Measurements from ENCODE around the gene ISOC2.
"Not testable (repeated sequence)": the region's sequence is repeated elsewhere in the genome, so short reads cannot be mapped to it uniquely, and the experiment has no call there.

The ISOC2 gene

GRCh38 chr19:55448175-55448490, 13.3 kb downstream of the ISOC2 start:
- H3K4me3 ChIP-seq (ENCODE audit: low read length); DNase-seq (ENCODE audit: low read depth, low spot score): not testable (repeated sequence)

DNA sequence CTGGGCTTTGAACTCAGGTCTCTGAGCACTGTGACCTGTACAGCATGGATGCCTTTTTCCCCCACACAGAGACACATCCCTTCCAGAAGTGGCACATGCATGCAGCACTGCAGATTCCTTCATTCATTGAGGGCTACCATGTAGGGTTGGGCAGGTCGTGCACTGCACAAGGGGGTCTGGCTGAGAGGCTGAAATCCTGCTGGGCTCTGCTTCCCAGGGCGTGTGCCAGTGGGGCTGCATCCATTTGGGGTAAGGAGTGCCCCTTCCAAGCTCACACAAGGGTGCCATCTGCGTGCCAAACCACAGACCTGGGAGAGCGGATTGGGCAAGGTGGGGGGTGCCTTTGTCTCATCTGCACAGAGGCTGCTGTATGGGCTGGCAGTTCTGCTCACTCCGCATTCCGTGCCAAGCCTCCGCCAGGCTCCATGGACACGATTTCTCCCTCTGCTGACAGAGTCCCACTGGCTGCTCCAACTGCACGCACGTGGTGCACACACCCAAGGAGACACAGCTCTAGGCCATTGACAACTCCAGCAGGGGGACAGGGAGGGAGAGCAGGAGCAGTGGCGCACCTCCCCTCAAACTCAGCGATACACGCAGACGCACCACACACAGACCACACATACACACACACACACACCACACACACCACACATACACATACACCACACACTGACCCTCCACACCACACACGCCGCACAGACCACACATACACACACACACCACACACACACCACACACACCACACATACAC, 13.8 kb downstream of the ISOC2 start:
- no peak overlapping the region for H3K4me3 ChIP-seq (ENCODE audit: low read length)
- no peak for DNase-seq (ENCODE audit: low read depth, low spot score)

- H3K4me3 ChIP-seq (ENCODE audit: low read length), result no peak overlapping the region
- DNase-seq (ENCODE audit: low read depth, low spot score), result no peak
These were observed 15.4 kb downstream of the ISOC2 start for GRCh38 chr19:55446060-55446459.

DNA sequence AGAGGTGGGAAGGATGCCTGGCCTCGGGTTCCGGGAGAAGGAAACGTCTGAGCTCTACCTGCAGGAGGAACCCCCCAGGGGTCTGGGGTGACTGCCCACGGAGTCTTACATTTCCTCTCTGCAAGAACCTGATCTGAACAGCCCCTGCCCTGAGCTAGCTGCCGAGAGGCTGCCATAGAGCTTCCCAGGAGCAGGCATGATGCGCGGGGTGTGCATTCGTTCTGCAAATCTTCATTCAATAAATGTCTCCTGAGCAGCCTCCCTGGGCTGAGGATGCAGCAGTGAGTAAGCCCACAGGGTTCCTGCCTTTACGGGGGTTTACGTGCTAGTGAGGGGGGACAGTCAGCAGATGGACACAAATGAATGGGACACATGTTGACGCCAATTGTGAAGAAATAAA, 16.8 kb downstream of the ISOC2 start:
- DNase-seq (ENCODE audit: low read depth, low spot score), result no peak
- H3K4me3 ChIP-seq (ENCODE audit: low read length), result no peak overlapping the region

- no peak for DNase-seq (ENCODE audit: low read depth, low spot score)
- H3K4me3 ChIP-seq (ENCODE audit: low read length), result no peak overlapping the region
These were observed 17.5 kb downstream of the ISOC2 start for GRCh38 chr19:55443824-55444480.

DNA sequence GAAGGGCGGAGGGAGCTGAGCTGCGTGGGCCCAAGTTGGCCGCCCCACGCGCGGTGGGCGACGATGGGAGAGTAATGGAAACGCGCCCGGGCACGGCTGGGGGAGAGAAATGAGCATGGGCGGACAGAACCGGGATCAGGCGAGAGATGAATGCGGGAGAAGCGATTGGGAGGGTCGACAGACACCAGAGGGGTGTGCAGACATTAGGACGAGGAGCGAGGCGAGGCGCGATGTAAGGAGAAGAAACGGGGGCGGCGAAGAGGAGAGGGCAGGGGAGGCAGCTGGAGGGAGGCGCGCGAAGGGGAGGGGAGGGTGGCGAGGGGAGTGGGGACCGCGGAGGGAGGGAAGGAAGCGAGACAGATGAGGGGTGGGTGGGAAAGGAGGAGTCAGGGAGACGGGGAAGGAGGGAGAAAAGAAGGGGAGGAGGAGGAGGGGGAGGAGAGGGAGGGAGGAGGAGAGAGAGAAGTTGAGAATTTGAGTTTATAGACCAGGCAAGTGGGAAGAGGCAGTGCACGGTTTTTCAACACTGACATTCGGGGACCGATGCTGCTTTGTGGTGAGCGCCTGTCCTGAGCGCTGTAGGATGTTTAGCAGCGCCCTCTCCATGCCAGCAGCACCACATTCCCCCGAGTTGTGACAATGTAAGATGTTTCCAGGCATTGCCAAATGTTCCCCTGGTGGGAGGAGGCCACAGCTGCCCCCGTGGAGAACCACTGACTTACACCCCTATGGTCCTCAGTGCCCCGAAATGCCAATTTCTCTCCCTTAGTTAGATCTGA, 18.2 kb downstream of the ISOC2 start, which contains the start of gene SHISA7:
SHISA7 (minus strand) TSS at position 256 of the 779 bp plus-strand sequence. CDS start 437 bp downstream, outside the sequence.
- H3K4me3 ChIP-seq (ENCODE audit: low read length), result no peak within 1 kb of the TSS
- DNase-seq (ENCODE audit: low read depth, low spot score), result no peak

DNA sequence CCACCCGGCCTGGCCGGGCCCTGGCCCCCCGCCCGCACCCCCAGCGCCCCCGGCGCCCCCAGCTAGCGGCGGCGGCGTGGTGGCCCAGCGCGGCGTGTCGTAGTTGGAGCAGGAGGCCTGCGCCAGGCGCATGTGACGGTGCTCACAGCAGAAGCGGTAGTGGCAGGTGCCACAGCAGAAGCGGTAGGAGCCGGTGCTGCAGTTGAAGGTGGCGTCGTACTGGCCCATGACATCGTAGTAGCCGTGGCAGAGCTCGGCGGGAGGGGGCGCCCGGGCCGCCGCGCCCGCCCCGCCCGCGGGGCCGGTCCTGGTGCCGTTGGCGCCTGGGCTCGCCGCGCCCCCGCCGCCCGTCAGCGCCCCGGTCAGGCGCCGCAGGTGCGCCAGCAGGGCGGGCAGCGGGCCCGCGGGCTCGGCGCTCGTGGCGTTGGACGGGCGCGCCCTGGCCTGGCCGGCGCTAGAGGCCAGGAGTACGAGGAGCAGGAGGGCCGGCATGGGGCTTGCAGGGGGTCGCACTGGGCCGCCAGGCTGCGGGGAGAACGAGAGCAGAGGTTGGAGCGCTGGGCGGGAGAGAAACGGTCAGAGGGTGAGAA, 19.0 kb downstream of the ISOC2 start:
- no peak for DNase-seq (ENCODE audit: low read depth, low spot score)
- no peak overlapping the region for H3K4me3 ChIP-seq (ENCODE audit: low read length)

DNA sequence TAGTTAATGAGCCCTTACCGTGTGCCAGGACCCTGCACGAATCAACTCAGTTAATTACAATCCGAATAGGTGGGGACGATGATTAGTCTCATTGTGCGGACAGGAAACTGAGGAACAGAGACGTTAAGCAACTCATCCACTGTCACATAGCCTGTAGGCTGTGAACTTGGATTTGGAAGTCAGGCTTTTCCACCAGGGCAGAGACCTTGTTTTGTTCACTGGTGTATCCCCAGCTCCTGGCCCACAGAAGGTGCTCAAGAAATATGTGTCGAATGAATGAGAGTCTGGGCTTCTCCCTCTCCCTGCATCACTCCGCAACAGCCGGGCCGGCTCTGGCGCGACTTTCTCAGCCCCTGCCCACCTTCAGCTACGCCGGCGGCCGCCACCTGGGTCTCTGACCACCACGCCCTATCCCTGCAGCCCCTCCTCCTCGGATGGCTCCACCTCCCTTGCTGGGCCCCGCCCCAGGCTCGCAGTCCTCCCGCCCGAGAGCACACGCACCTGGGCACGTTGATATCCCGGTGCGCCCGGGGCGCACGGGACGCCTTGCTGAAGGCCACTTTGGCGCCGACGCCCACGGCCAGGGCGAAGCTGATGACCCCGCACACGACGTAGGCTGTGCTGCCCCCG, 19.6 kb downstream of the ISOC2 start:
- H3K4me3 ChIP-seq (ENCODE audit: low read length), result no peak overlapping the region
- DNase-seq (ENCODE audit: low read depth, low spot score), result no peak

- DNase-seq (ENCODE audit: low read depth, low spot score), result no peak
- H3K4me3 ChIP-seq (ENCODE audit: low read length), result no peak overlapping the region
These were observed 20.1 kb downstream of the ISOC2 start for GRCh38 chr19:55441319-55441691.

GRCh38 chr19:55440411-55441105, 20.9 kb downstream of the ISOC2 start:
- H3K4me3 ChIP-seq (ENCODE audit: low read length), result no peak overlapping the region
- DNase-seq (ENCODE audit: low read depth, low spot score), result no peak

DNA sequence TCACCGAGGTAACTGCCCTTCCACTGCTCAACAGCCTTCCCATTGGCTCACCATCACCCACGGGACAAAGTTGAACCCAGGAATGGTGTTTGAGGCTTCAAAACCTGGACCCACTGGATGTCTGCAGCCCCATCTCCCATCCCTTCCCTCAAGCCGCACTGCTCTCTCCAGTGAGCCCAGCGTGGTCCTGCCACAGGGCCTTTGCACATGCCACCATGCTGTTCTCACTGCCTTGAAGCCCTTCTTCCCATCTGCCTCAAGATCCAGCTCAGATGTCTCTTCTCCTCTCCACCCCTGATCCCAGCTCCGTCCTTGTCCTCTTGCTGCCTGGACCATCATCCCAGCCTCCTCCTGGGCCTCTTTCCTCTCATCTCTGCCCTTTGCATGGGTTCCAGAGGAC, 22.4 kb downstream of the ISOC2 start:
- no peak overlapping the region for H3K4me3 ChIP-seq (ENCODE audit: low read length)
- no peak for DNase-seq (ENCODE audit: low read depth, low spot score)

GRCh38 chr19:55437410-55437809, 24.0 kb downstream of the ISOC2 start:
- H3K4me3 ChIP-seq (ENCODE audit: low read length), result no peak overlapping the region
- no peak for DNase-seq (ENCODE audit: low read depth, low spot score)

DNA sequence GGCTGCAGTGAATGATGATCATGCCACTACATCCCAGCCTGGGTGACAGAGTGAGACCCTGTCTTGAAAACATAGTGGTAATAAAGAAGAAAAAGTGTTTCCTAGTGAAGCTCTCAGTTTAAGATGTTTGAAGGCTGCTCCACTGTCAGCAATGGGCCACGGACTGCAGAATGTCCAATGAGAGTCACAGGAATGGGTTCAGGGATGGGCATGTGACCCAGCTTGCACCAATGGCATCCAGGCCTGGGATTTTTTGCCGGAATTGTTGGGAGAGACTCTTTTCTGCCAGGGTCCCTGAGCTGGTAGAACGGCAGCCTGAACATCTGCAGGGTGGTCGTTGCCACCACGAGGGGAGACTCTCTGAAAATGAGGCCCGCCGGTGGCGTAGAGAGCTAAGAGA, 24.6 kb downstream of the ISOC2 start:
- DNase-seq (ENCODE audit: low read depth, low spot score), result no peak
- no peak overlapping the region for H3K4me3 ChIP-seq (ENCODE audit: low read length)

DNA sequence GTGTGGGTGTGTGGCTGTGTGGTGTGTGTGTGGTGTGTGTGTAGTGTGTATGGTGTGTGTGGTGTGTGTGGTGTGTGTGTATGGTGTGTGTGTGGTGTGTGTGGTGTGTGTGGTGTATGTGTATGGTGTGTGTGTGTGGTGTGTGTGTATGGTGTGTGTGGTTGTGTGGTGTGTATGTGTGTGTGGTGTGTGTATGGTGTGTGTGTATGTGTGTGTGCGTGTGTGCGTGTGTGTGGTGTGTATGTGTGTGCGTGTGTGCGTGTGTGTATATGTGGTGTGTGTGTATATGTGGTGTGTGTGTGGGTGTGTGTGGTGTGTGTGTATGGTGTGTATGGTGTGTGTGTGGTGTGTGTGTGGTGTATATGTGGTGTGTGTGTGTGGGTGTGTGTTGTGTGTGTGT, 26.4 kb downstream of the ISOC2 start:
- no peak for DNase-seq (ENCODE audit: low read depth, low spot score)

DNA sequence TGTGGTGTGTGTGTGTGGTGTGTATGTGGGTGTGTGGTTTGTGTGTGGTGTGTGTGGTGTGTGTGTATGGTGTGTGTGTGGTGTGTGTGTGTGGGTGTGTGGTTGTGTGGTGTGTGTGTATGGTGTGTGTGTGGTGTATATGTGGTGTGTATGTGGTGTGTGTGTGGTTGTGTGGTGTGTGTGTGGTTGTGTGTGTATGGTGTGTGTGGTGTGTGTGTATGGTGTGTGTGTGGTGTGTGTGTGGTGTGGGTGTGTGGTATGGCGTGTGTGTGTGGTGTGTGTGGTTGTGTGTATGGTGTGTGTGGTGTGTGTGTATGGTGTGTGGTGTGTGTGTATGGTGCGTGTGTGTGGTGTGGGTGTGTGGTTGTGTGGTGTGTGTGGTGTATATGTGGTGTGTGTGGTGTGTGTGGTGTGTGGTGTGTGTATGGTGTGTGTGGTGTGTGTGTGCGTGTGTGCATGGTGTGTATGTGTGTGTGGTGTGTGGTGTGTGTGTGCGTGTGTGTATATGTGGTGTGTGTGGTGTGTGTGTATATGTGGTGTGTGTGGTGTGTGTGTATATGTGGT, 27.0 kb downstream of the ISOC2 start:
- H3K4me3 ChIP-seq (ENCODE audit: low read length), result no peak overlapping the region
- DNase-seq (ENCODE audit: low read depth, low spot score), result no peak

More for the DNA sequence above, 26.4 kb downstream of the ISOC2 start:
- no peak overlapping the region for H3K4me3 ChIP-seq (ENCODE audit: low read length)

- DNase-seq (ENCODE audit: low read depth, low spot score), result no peak
- H3K4me3 ChIP-seq (ENCODE audit: low read length), result no peak overlapping the region
These were observed 28.1 kb downstream of the ISOC2 start for GRCh38 chr19:55433292-55433691.

GRCh38 chr19:55432241-55432959, 29.0 kb downstream of the ISOC2 start:
- DNase-seq (ENCODE audit: low read depth, low spot score), result no peak
- H3K4me3 ChIP-seq (ENCODE audit: low read length), result no peak overlapping the region

- H3K4me3 ChIP-seq (ENCODE audit: low read length), result no peak overlapping the region
- no peak for DNase-seq (ENCODE audit: low read depth, low spot score)
These were observed 30.3 kb downstream of the ISOC2 start for GRCh38 chr19:55431183-55431582.
